ENCODE data around the gene PBLD. TPM values are rescaled to one million over a fixed set of nuclear protein-coding genes. Genes with fewer than 3 reads are reported as not detected.

Gene PBLD
- total RNA-seq = 9.6 and 11.1 TPM in 2 replicates
- long read RNA-seq, partial matches to known transcripts = 9 of 20 reads
- long read RNA-seq, other reads (novel, unspliced or antisense) = 5 of 20 reads

DNA sequence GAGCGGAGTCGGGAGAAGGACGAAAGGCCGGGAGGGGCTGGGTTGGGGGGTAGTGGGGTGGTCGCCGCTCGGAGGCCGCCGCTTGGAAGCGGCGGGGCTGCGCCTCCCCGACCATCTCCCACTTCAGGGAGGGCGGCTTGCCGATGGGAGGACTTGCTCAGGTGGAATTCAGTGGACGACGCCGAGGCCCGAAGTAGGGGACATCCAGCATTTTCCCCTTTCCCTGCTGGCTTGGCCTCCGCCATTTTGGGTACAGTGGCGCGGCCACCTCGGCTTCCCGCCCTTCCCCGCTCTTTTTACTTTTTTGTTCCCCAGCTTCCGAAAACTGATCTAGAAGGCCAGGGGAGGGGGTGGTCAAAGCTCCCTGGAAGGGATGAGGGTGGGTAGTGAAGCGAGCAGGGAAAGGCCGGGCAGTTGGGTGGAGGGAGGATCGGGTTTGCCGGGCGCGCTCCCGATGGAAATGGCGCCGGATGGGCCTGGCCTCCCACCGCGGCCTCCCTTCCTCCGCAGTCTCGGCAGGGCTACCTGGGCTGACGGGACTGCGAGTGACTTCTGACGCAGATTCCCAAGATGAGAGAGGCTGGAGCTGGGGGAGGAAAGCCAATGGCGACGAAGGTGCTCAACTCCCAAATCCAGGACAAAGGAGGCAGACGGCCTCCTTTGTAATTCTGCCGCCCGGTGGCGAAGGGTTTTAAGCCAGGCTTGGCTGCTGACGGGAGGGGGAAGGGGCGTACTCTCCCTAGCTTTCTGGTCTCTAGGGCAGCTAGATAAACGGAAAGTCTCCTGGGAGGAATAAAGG, at the start of gene PBLD:
Gene PBLD (minus strand): TSS at position 670 of the 799 bp plus-strand sequence. CDS start 26,084 bp downstream, outside the sequence.
- peak within 1 kb of the TSS; percentile 100 for H3K4me3 Mint-ChIP-seq (ENCODE audit: low read depth)
- peak; percentile 51 for TF ChIP-seq CTCF (IDR thresholded peaks at IDR 0.05; ENCODE audit: unreplicated experiment)
- no peaks in the 10 kb centered on the region for H3K27me3 Mint-ChIP-seq
- peak; percentile 59 for DNase-seq (ENCODE audit: low spot score, unreplicated experiment)
- H3K9me3 Mint-ChIP-seq (ENCODE audit: low read depth) = no peaks in the 10 kb centered on the region
- H3K4me1 Mint-ChIP-seq (ENCODE audit: low read depth) = peaks cover 37% of the 10 kb centered on the region
- H3K36me3 Mint-ChIP-seq (ENCODE audit: insufficient read depth) = peaks cover 8% of the 10 kb centered on the region
- H3K27ac Mint-ChIP-seq = peak within 1 kb of the TSS; percentile 100

- H3K4me1 Mint-ChIP-seq (ENCODE audit: low read depth) = no peaks in the 10 kb centered on the region
- peaks cover 43% of the 10 kb centered on the region for H3K36me3 Mint-ChIP-seq (ENCODE audit: insufficient read depth)
- no peak for TF ChIP-seq CTCF (IDR thresholded peaks at IDR 0.05; ENCODE audit: unreplicated experiment)
- H3K27ac Mint-ChIP-seq = no peak overlapping the region
- H3K9me3 Mint-ChIP-seq (ENCODE audit: low read depth) = peaks cover 12% of the 10 kb centered on the region
- no peak overlapping the region for H3K4me3 Mint-ChIP-seq (ENCODE audit: low read depth)
- DNase-seq (ENCODE audit: low spot score, unreplicated experiment) = no peak
- H3K27me3 Mint-ChIP-seq = no peaks in the 10 kb centered on the region
These were observed 38.9 kb upstream of the PBLD start for GRCh38 chr10:68371604-68372003.

GRCh38 chr10:68367121-68367520, 34.4 kb upstream of the PBLD start:
- Mint-ChIP-seq H3K27ac (no peak overlapping the region), H3K4me1 (ENCODE audit: low read depth) (no peaks in the 10 kb centered on the region), H3K36me3 (ENCODE audit: insufficient read depth) (peaks cover 20% of the 10 kb centered on the region), H3K4me3 (ENCODE audit: low read depth) (no peak overlapping the region), H3K9me3 (ENCODE audit: low read depth) (peaks cover 7% of the 10 kb centered on the region), H3K27me3 (no peaks in the 10 kb centered on the region)
- no peak for TF ChIP-seq CTCF (IDR thresholded peaks at IDR 0.05; ENCODE audit: unreplicated experiment)
- DNase-seq (ENCODE audit: low spot score, unreplicated experiment) = no peak

- H3K36me3 Mint-ChIP-seq (ENCODE audit: insufficient read depth) = peaks cover 18% of the 10 kb centered on the region
- no peak overlapping the region for H3K27ac Mint-ChIP-seq
- peaks cover 7% of the 10 kb centered on the region for H3K9me3 Mint-ChIP-seq (ENCODE audit: low read depth)
- TF ChIP-seq CTCF (IDR thresholded peaks at IDR 0.05; ENCODE audit: unreplicated experiment) = no peak
- H3K4me1 Mint-ChIP-seq (ENCODE audit: low read depth) = no peaks in the 10 kb centered on the region
- no peak for DNase-seq (ENCODE audit: low spot score, unreplicated experiment)
- no peak overlapping the region for H3K4me3 Mint-ChIP-seq (ENCODE audit: low read depth)
- H3K27me3 Mint-ChIP-seq = no peaks in the 10 kb centered on the region
These were observed 33.9 kb upstream of the PBLD start for GRCh38 chr10:68366600-68366999.

DNA sequence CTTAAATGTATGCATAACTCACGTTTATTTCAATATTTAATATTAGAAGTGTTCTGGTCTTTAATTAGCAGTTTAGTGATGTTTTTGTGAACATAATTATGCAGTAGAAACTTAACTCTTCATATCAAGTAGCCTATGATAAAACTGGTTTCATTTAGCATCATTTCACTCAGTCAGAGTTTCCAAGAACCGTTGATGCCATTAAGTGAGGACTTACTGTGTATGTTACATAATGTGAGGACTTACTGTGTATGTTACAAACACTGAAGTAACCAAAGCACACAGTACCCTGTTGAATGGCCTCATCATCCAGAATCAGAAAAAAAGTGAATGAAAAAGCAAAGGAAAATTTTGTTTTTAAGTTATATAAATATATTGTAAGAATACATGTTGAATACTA, 32.9 kb upstream of the PBLD start:
- Mint-ChIP-seq H3K27ac (no peak overlapping the region), H3K27me3 (no peaks in the 10 kb centered on the region), H3K9me3 (ENCODE audit: low read depth) (peaks cover 3% of the 10 kb centered on the region), H3K4me1 (ENCODE audit: low read depth) (no peaks in the 10 kb centered on the region), H3K36me3 (ENCODE audit: insufficient read depth) (peaks cover 15% of the 10 kb centered on the region), H3K4me3 (ENCODE audit: low read depth) (no peak overlapping the region)
- no peak for DNase-seq (ENCODE audit: low spot score, unreplicated experiment)
- TF ChIP-seq CTCF (IDR thresholded peaks at IDR 0.05; ENCODE audit: unreplicated experiment) = no peak
